ENCODE measurements around the gene RCL1.
"Not testable (repeated sequence)": the region's sequence is repeated elsewhere in the genome, so short reads cannot be mapped to it uniquely, and the experiment has no call there.

RCL1 gene

GRCh38 chr9:4890929-4891328 lies 98.2 kb downstream of the RCL1 start:
- no peak for DNase-seq

GRCh38 chr9:4891674-4892073 lies 98.9 kb downstream of the RCL1 start:
- DNase-seq = no peak

DNA sequence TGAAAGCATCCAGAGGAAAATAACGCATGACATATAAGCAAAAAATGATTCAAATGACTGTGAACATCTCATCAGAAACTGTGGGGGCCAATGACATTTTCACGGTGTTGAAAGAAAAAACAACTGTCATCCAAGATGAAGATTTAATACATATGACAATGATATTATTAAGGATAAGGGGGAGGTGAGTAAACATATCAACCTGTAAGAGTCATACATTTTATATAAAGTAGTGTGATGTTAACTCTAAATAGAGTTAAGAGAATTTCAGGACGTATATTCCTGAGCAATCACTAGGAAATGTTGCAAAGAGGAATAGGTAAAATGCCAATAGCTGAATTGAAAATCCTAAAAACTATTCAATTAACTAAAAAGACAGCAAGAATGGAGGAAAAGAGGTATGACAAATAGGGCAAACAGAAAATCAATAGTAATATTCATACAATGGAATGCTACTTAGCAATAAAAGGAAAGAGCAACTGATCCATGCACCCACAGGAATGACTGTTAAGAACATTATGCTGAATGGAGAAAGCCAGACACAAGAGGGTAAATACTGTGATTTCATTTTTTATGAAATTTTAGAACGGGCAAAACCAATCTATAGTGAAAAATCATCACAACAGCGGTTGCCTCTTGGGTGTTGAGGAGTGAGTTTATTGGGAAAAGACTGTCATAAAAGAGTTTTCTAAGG lies 99.9 kb downstream of the RCL1 start:
- no peak for DNase-seq

- no peak for DNase-seq
Measured at GRCh38 chr9:4894076-4894475, 101.3 kb downstream of the RCL1 start.

DNA sequence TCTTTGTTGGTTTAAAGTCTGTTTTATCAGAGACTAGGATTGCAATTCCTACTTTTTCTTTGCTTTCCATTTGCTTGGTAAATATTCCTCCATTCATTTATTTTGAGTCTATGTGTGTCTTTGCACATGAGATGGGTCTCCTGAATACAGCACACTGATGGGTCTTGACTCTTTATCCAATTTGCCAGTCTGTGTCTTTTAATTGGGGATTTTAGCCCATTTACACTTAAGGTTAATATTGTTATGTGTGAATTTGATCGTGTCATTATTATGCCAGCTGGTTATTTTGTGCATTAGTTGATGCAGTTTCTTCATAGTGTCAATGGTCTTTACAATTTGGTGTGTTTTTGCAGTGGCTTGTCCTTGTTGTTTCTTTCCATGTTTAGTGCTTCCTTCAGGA lies 107.1 kb downstream of the RCL1 start:
- not testable (repeated sequence) for DNase-seq

GRCh38 chr9:4901401-4902134 lies 108.8 kb downstream of the RCL1 start:
- peak in 1 of 2 experiments; percentile 39 for DNase-seq

DNA sequence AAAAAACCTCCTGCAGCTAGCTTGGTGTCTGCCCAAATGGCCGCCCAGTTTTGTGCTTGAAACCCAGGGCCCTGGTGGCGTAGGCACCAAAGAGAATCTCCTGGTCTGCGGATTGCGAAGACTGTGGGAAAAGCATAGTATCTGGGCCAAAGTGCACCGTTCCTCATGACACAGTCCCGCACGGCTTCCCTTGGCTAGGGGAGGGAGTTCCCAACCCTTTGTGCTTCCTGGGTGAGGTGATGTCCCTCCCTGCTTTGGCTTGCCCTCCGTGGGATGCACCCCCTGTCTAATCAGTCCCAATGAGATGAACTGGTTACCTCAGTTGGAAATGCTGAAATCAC lies 109.4 kb downstream of the RCL1 start:
- no peak for DNase-seq

GRCh38 chr9:4904322-4905134 lies 111.8 kb downstream of the RCL1 start:
- peak; percentile 7 to 65 for DNase-seq

DNA sequence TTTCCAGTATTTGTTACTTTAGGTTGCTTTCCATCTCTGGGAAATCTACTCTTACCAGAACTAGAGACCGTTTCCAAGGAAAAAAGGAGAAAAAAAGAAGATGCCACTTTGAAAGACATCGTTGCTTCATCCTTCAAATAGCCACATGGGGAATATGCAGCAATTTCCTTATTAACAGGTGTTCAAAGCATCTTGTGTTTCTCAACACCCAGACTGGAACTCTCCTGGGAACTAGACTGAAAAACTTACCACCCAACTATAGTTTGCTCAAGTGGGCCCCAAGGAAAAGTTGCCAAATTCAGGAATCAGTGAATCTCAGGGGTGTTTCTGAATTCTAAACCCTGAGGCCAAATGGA lies 112.4 kb downstream of the RCL1 start:
- DNase-seq = no peak

Data from NCI-H2081 (cell line).